Activated CD4-positive, alpha-beta T cell treated with anti-CD3 and anti-CD28 coated beads, Interleukin-10, Interleukin-2, amounts not matched to agents 100 ng/mL and 50 ng/mL, durations not matched to agents 16 hours and 8 hours (primary cell): ENCODE measurements around the gene PRR23B.
"Not testable (repeated sequence)": the region's sequence is repeated elsewhere in the genome, so short reads cannot be mapped to it uniquely, and the experiment has no call there.

Experiments used
- DNase-seq: peaks from one replicate; pipeline ENCODE4 v3.0.0-alpha.2; 2020

The PRR23B gene

DNA sequence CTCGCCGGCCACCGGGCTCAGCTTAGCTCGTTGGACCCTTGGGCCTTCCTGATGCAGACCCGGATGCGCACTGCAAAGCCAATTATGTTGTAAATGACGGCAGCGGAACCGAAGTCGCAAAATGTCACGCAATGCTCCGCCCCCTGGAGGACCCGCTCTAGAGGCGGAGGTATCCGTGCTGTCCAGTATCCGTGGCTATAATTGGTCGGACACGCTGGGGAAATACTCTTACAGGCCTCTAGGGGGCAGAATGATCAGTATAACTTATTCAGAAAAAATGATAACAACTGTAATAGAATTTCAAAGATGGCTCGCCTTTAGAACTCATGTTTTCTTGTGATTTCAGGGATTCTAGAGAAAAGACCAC is at the start of gene PRR23B:
Gene PRR23B (minus strand): TSS at position 59 of the 367 bp plus-strand sequence. CDS start 265 bp downstream, outside the sequence.
- DNase-seq = peak; percentile 3

DNA sequence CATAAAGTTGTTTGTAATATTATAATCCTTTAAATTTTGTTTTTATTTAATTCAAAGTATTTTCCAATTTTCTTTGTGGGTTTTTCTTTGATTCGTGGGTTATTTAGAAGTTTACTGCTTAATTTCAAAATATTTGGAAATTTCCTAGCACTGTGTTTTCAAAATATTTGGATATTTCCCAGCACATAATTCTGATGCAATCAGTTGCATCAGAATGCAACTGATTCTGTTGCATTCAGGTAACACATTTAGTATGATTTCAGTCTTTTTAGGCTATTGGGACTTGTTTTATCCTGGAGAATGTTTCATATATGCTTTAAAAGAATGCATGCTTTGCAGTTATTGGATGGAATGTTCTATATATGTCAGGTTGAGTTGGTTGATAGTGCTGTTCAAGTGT is 42.2 kb upstream of the PRR23B start:
- DNase-seq = no peak

- DNase-seq = no peak
Measured at GRCh38 chr3:139052802-139053600, 32.3 kb upstream of the PRR23B start.

GRCh38 chr3:139044366-139045210 is 23.9 kb upstream of the PRR23B start, which contains the start of gene PRR23C:
Gene PRR23C, minus strand, starts transcription at chr3:139044892. Its CDS starts 272 bp downstream, at chr3:139044620.
- no peak for DNase-seq

- no peak for DNase-seq
Measured at GRCh38 chr3:139043554-139044365, 23.0 kb upstream of the PRR23B start.

DNA sequence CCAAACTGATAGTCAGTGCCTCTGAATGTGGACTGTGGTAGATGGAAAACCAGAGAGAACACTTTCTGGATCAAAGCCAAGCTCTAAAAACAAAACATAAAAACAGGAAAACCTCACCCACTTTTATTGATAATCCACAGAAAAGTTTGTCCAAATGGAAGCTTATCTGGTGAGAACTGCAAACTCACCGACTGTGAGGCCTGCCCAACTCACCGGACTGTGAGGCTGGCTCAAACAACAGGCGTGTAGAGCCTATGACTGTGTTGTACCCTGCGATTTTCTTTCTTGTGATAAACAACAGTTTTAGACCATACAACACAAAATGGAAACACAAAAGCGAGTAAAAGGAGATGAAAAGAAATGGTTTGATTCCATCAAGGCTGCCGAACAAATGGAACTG is 16.8 kb upstream of the PRR23B start:
- no peak for DNase-seq

GRCh38 chr3:139032326-139033002 is 11.7 kb upstream of the PRR23B start:
- DNase-seq = no peak

DNA sequence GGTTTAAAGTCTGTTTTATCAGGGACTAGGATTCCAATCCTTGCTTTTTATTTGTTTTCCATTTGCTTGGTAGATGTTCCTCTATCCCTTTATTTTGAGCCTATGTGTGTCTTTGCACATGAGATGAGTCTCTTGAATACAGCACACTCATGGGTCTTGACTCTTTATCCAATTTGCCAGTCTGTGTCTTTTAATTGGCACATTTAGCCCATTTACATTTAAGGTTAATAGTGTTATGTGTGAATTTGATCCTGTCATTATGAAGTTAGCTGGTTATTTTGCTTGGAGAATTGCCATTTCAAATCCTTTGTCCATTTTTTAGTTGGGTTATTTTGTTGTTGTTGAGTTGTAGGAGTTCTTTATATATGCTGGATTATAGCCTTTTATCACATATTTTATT is 9.8 kb upstream of the PRR23B start:
- not testable (repeated sequence) for DNase-seq

GRCh38 chr3:139024968-139025367 is 4.2 kb upstream of the PRR23B start:
- DNase-seq = no peak

DNA sequence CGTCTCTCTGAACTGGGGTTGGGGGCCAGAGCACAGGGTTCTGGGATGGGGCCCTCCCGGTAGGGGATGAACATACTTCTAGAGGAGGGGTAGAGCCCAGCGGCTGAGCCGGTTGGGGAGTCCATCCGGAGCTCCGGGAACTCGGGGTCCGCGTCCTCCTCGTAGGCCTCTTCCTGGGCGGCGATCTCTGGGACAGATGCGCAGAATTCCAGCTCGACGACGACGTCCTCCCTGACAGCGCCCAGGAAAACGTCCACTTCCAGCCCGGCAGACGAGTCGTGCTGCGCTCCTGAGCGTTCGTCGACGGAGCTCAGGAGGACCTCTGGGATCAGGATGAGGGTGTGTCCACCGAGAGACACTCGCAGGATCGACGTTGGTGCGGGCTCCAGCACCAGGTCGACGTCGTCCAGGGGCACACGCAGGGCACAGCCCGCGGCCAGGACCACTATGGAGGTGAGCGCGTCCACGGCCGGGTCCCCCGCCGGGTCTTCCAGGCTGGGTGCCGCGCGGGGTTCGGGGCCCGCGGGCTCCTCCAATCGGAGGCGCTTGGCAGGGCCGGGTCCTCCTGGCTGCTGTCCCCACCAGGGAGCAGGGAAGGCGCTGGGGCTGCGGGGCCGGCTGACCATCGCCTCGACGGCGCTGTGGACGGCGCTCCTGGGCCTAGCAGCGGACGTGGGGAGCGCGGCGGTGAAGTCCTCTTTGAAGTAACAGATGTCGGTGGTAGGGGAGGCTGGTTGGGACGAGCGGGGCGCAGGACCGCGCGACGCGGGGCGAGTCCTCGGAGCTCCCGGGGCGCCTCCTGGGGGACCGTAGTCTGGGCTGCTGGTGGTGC is 474 bp downstream of the PRR23B start:
- no peak for DNase-seq

DNA sequence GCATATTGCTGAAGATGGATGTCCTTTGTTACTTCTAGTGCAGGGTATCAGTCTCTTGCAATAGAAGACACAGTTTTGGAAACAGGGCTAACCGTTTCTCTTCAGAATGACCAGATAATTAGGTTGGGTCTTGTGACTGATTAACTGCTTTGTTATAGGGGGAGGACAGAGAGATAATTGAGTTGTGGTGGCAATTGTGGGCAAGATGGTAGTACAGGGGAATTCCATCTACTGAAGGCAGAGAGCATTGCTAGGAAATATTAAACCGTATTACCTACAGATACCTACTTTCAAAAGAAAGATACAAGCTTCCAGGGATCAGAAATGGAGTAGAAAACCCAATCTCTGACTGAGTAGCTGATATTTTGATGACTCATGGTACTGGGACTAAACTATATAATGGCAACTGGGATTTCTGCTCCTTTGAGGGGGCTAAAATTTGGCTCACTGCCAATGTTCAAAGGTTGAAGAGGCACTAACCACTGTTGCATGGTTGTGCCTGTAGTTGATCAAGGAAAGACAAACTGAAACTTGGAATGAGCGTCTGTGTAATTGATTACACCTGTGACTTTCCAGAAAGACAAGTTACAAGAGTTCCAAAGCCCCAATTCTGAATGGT is 4.2 kb downstream of the PRR23B start:
- no peak for DNase-seq

- no peak for DNase-seq
Measured at GRCh38 chr3:139006051-139006716, 14.5 kb downstream of the PRR23B start, which contains the start of gene PRR23A. Gene PRR23A, minus strand, starts transcription at chr3:139006268. Its CDS starts 0 bp downstream, at chr3:139006268.

DNA sequence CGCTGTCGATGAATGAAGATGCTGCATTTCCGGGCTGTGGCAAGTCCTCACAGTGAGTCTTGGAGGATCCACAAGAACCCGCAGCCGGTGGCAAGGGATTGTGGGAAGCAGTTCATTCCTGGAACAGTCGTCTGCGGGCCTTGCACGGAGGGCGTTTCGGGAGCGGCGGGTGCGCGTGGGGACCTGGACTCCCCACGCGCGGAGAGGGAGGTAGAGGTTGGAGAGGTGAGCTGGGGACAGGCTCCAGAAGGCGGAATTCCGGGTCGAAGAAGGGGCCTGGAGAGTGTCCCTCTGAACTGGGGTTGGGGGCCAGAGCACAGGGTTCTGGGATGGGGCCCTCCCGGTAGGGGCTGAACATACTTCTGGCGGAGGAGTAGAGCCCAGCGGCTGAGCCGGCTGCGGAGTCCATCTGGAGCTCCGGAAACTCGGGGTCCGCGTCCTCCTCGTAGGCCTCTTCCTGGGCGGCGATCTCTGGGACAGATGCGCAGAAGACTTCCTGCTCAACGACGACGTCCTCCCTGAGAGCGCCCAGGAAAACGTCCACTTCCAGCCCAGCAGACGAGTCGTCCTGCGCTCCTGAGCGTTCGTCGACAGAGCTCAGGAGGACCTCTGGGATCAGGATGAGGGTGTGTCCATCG is 15.3 kb downstream of the PRR23B start:
- DNase-seq = no peak

GRCh38 chr3:138995706-138996105 is 25.0 kb downstream of the PRR23B start:
- no peak for DNase-seq

GRCh38 chr3:138987181-138987580 is 33.5 kb downstream of the PRR23B start:
- DNase-seq = no peak

DNA sequence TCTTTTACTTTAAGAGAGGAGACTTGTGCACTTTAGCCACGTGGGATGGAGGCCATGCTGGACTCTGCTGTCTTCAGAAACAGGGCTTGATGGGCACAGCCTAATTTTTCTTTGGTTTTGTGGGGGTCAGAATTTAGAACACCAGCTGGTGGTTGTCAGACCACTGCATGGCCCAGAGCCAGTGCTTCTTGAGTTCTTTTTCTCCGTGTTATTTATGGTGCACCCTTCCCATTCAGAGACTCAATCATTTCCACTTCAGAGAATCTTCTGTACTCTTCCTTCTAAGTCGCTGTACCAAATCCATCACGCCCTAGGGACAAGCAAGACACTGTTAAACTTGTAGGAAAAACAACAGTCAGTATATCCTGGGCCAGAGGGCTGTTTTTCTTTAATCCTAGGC is 34.8 kb downstream of the PRR23B start:
- DNase-seq = no peak

DNA sequence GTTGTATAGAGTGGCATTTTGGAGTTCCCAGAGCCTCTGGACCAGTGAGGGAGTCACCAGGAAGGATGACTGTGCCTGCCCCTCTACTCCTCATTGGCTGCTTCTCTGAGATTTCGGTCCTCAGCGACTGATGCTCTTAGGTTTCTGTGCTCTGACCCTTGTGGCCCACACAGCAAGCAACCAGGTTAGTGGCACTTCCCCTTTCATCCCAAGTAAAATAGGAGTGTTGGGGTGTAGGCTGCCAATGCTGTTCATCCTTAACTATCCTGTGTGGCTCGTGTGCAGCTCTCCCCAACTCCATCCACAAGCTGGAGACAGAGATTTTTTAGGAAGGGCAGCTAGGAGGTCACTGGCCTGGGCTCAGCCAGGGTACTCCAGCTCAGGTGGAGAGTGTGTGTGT is 35.9 kb downstream of the PRR23B start:
- no peak for DNase-seq

- DNase-seq = no peak
Measured at GRCh38 chr3:138976047-138976446, 44.7 kb downstream of the PRR23B start.

GRCh38 chr3:138975351-138975750 is 45.4 kb downstream of the PRR23B start:
- DNase-seq = no peak

- no peak for DNase-seq
Measured at GRCh38 chr3:138974462-138974861, 46.3 kb downstream of the PRR23B start.
